Tibial artery (tissue), 4 donors: ENCODE data around the gene STH.
"Not testable (repeated sequence)": the region's sequence is repeated elsewhere in the genome, so short reads cannot be mapped to it uniquely, and the experiment has no call there.

ENCODE experiments used
- DNase-seq, 2 donors: peaks; one replicate each; pipeline ENCODE4 v3.0.0-alpha.2; 2019
- H3K27ac ChIP-seq, 2 donors: fragments of 200-600 bp; sonication (generic) in 1 of 2; 1 replicate in 1 of 2; 2 replicates in 1 of 2; pipeline ENCODE4 v1.5.1; 2018 to 2019; ENCODE audit warnings: mild to moderate bottlenecking in 1 of 2
- H3K27me3 ChIP-seq, 2 donors: fragments of 200-600 bp; sonication (generic) in 1 of 2; one replicate each; pipeline versions ENCODE4 v1.5.1 to v1.6.0; 2016 to 2019
- H3K36me3 ChIP-seq, 3 donors: fragments of 200-600 bp; sonication (generic) in 2 of 3; one replicate each; pipeline ENCODE4 v1.5.1; 2016 to 2019; ENCODE audit warnings: mild to moderate bottlenecking in 2 of 3
- H3K4me1 ChIP-seq, 4 donors: fragments of 200-600 bp; sonication (generic) in 2 of 4; 1 replicate in 3 of 4; 2 replicates in 1 of 4; pipeline ENCODE4 v1.5.1; 2016 to 2019
- H3K4me3 ChIP-seq, 2 donors: fragments of 200-600 bp; sonication (generic) in 1 of 2; 1 replicate in 1 of 2; 2 replicates in 1 of 2; pipeline ENCODE4 v1.5.1; 2018 to 2019; ENCODE audit warnings: mild to moderate bottlenecking in 2 of 2
- H3K9me3 ChIP-seq, 3 donors: fragments of 200-600 bp; sonication (generic) in 1 of 3; one replicate each; pipeline ENCODE4 v1.5.1; 2016 to 2019
- intact Hi-C: fragments of 100-400 bp; cut with DNase I; formaldehyde crosslinking; loops from one replicate; pipeline ENCODE4 v1.15.0; 2023; ENCODE audit warnings: low total_unique reads
- TF ChIP-seq, protein P1 (sequence below), 2 experiments: fragments of 200-600 bp in 1 of 2; fragments of 450-650 bp in 1 of 2; IDR thresholded peaks; one replicate each; pipeline ENCODE4 v1.5.1; 2017 to 2019; ENCODE audit warnings: antibody characterized with exemption in 2 of 2, mild to moderate bottlenecking in 1 of 2, moderate library complexity in 1 of 2

STH gene

DNA sequence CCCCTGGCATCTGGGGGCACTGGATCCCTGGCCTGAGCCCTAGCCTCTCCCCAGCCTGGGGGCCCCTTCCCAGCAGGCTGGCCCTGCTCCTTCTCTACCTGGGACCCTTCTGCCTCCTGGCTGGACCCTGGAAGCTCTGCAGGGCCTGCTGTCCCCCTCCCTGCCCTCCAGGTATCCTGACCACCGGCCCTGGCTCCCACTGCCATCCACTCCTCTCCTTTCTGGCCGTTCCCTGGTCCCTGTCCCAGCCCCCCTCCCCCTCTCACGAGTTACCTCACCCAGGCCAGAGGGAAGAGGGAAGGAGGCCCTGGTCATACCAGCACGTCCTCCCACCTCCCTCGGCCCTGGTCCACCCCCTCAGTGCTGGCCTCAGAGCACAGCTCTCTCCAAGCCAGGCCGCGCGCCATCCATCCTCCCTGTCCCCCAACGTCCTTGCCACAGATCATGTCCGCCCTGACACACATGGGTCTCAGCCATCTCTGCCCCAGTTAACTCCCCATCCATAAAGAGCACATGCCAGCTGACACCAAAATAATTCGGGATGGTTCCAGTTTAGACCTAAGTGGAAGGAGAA, 13.5 kb downstream of the STH start:
- no peaks in the 10 kb centered on the region for H3K36me3 ChIP-seq
- no peak for DNase-seq
- intact Hi-C loops, result no loop called here
- H3K4me1 ChIP-seq, result peaks cover 0 to 10% (median 2%) of the 10 kb centered on the region in 4 donors
- TF ChIP-seq, protein P1, sequence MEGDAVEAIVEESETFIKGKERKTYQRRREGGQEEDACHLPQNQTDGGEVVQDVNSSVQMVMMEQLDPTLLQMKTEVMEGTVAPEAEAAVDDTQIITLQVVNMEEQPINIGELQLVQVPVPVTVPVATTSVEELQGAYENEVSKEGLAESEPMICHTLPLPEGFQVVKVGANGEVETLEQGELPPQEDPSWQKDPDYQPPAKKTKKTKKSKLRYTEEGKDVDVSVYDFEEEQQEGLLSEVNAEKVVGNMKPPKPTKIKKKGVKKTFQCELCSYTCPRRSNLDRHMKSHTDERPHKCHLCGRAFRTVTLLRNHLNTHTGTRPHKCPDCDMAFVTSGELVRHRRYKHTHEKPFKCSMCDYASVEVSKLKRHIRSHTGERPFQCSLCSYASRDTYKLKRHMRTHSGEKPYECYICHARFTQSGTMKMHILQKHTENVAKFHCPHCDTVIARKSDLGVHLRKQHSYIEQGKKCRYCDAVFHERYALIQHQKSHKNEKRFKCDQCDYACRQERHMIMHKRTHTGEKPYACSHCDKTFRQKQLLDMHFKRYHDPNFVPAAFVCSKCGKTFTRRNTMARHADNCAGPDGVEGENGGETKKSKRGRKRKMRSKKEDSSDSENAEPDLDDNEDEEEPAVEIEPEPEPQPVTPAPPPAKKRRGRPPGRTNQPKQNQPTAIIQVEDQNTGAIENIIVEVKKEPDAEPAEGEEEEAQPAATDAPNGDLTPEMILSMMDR (IDR thresholded peaks at IDR 0.05), result no peak
- no peak overlapping the region for H3K4me3 ChIP-seq
- H3K27me3 ChIP-seq, result peaks cover 0 to 7% of the 10 kb centered on the region in 2 donors
- no peak overlapping the region for H3K27ac ChIP-seq
- H3K9me3 ChIP-seq, result no peaks in the 10 kb centered on the region

DNA sequence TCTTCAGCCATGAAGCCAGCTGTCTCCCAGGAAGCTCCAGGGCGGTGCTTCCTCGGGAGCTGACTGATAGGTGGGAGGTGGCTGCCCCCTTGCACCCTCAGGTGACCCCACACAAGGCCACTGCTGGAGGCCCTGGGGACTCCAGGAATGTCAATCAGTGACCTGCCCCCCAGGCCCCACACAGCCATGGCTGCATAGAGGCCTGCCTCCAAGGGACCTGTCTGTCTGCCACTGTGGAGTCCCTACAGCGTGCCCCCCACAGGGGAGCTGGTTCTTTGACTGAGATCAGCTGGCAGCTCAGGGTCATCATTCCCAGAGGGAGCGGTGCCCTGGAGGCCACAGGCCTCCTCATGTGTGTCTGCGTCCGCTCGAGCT, 14.1 kb downstream of the STH start:
- Histone ChIP-seq H3K4me3 (no peak overlapping the region), H3K27ac (no peak overlapping the region), H3K36me3 (no peaks in the 10 kb centered on the region), H3K27me3 (peaks cover 0 to 7% of the 10 kb centered on the region in 2 donors), H3K9me3 (no peaks in the 10 kb centered on the region), H3K4me1 (peaks cover 0 to 5% (median 0%) of the 10 kb centered on the region in 4 donors)
- intact Hi-C loops, result no loop called here
- TF ChIP-seq, protein P1 (IDR thresholded peaks at IDR 0.05), result no peak
- DNase-seq, result no peak

DNA sequence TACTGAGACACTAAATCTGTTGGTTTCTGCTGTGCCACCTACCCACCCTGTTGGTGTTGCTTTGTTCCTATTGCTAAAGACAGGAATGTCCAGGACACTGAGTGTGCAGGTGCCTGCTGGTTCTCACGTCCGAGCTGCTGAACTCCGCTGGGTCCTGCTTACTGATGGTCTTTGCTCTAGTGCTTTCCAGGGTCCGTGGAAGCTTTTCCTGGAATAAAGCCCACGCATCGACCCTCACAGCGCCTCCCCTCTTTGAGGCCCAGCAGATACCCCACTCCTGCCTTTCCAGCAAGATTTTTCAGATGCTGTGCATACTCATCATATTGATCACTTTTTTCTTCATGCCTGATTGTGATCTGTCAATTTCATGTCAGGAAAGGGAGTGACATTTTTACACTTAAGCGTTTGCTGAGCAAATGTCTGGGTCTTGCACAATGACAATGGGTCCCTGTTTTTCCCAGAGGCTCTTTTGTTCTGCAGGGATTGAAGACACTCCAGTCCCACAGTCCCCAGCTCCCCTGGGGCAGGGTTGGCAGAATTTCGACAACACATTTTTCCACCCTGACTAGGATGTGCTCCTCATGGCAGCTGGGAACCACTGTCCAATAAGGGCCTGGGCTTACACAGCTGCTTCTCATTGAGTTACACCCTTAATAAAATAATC, 14.6 kb downstream of the STH start:
- H3K27me3 ChIP-seq, result peaks cover 0 to 7% of the 10 kb centered on the region in 2 donors
- DNase-seq, result no peak
- no peak overlapping the region for H3K27ac ChIP-seq
- H3K9me3 ChIP-seq, result no peaks in the 10 kb centered on the region
- H3K36me3 ChIP-seq, result no peaks in the 10 kb centered on the region
- intact Hi-C loops, result no loop called here
- TF ChIP-seq, protein P1 (IDR thresholded peaks at IDR 0.05), result no peak
- no peak overlapping the region for H3K4me3 ChIP-seq
- H3K4me1 ChIP-seq, result peaks cover 0 to 5% (median 0%) of the 10 kb centered on the region in 4 donors

DNA sequence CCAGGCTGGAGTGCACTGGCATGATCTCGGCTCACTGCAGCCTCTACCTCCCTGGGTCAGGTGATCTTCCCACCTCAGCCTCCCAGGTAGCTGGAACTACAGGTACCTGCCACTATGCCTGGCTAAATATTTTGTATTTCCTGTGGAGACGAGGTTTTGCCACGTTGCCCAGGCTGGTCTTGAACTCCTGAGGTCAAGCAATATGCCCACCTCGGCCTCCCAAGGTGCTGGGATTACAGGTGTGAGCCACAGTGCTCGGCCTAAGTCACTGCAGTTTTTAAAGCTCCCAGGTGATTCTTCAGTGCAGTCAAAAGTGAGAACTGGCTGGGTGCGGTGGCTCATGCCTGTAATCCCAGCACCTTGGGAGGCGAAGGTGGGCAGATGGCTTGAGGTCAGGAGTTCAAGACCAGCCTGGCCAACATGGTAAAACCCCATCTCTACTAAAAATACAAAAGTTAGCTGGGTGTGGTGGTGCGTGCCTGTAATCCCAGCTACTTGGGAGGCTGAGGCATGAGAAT, 20.4 kb downstream of the STH start:
- H3K36me3 ChIP-seq, result peaks cover 0 to 18% (median 0%) of the 10 kb centered on the region in 3 donors
- H3K27ac ChIP-seq, H3K9me3 ChIP-seq, intact Hi-C loops, H3K27me3 ChIP-seq, H3K4me1 ChIP-seq, H3K4me3 ChIP-seq, DNase-seq: not testable (repeated sequence)

DNA sequence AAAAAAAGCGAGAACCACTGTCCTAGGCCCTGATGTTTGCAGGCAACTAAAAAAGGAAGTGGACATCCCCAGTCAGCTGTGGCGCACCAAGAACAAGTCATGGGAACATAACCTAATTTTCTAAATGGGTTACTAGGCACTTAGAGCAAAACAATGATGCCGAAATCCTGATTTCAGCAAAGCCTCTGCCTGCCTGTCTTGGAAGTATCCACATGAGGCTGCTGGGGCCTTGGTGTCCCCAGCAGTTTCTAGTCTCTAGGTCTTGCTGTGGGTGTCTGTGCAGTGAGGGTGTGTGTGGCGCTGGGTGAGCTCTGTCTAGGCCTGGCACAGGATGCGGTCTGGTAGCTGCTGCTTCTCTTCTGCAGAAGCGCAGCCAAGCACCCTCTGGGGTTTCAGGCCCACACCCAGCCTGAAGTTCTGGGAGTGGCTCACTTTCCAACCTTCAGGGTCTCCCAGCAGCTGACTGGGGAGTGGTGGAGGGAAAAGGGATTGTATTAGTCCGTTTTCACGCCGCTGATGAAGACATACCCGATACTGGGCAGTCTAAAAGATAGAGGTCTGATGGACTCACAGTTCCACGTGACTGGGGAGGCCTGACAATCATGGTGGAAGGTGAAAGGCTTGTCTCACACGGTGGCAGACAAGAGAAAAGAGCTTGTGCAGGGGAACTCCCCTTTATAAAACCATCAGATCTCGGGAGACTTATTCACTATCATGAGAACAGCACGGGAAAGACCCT, 21.1 kb downstream of the STH start:
- TF ChIP-seq, protein P1 (IDR thresholded peaks at IDR 0.05), result no peak
- no peak overlapping the region for H3K4me3 ChIP-seq
- H3K36me3 ChIP-seq, result peaks cover 0 to 26% (median 0%) of the 10 kb centered on the region in 3 donors
- H3K27me3 ChIP-seq, result no peaks in the 10 kb centered on the region
- DNase-seq, result no peak
- no peaks in the 10 kb centered on the region for H3K9me3 ChIP-seq
- no peak overlapping the region for H3K27ac ChIP-seq
- H3K4me1 ChIP-seq, result no peaks in the 10 kb centered on the region
- intact Hi-C loops, result no loop called here

DNA sequence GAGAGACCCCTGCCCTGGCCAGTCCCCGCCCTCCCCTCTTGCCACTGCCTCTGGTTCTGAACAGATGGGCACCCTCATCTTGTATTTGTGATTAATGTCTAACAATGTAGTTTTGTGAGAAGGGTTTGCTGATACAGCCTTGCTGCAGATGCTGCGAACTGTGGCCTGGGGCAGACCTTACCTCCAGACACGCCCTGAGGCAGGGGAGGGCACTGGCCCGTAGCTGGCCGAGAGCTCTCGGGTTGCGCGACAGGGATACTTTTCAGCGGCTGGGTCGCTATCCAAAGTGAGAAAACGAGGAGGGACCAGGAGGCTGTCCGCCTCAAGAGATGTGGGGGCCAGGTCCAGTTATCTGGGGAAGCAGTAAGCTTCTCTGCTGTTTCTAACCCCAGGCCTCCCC, 21.9 kb downstream of the STH start:
- Histone ChIP-seq H3K27me3 (no peaks in the 10 kb centered on the region), H3K4me1 (no peaks in the 10 kb centered on the region), H3K4me3 (no peak overlapping the region), H3K27ac (no peak overlapping the region), H3K9me3 (no peaks in the 10 kb centered on the region), H3K36me3 (peaks cover 0 to 34% (median 0%) of the 10 kb centered on the region in 3 donors)
- TF ChIP-seq, protein P1 (IDR thresholded peaks at IDR 0.05), result no peak
- intact Hi-C loops, result no loop called here
- no peak for DNase-seq

DNA sequence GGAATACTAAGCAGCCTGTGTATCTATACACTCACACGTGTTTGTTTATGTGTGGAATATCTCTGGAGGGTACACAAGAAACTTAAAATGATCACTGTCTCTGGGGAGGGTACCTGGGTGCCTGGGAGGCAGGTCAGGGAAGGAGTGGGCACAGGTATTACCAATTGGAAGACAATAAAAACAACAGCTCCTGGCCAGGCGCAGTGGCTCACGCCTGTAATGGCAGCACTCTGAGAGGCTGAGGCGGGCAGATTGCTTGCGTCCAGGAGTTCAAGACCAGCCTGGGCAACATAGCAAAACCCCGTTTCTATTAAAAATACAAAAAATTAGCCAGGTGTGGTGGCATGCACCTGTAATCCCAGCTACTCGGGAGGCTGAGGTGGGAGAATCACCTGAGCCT, 24.3 kb downstream of the STH start:
- H3K4me3 ChIP-seq, H3K4me1 ChIP-seq, intact Hi-C loops, H3K9me3 ChIP-seq, H3K27me3 ChIP-seq, H3K27ac ChIP-seq, DNase-seq: not testable (repeated sequence)
- peaks cover 0 to 52% (median 8%) of the 10 kb centered on the region in 3 donors for H3K36me3 ChIP-seq
